Measurements from ENCODE around the gene GAS7. TPM values are rescaled to one million over a fixed set of nuclear protein-coding genes. Genes with fewer than 3 reads are reported as not detected.

The GAS7 gene
- total and polyA plus RNA-seq, 9 donors, result 7.1 to 48.0 (median 24.2) TPM

DNA sequence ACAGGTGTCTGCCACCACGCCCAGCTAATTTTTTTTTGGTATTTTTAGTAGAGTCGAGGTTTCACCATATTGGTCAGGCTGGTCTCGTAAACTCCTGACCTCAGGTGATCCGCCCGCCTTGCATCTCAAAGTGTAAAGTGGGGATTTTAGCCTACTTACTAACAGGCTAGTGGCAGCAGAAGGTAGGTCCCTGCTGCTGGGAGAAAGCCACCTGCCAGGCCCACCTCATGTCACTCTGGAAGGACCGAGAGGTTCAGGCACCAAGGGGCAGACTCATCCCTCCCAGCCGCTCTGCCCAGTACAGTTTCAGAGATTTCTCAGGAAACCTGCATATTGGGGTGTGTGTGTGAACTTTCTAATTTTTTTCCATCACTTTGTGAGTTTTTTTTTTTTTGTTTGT is 291.3 kb downstream of the GAS7 start:
- H3K4me1 ChIP-seq (ENCODE audit: insufficient read depth), result no peaks in the 10 kb centered on the region
- TF ChIP-seq POLR2A (IDR thresholded peaks at IDR 0.05), result no peak
- TF ChIP-seq CTCF (IDR thresholded peaks at IDR 0.05), result no peak
- no peak for TF ChIP-seq EP300 (IDR thresholded peaks at IDR 0.05)
- no peaks in the 10 kb centered on the region for H3K27me3 ChIP-seq
- intact Hi-C loops (cut with DNase I), result no loop called here
- no peak for DNase-seq
- no peak overlapping the region for H3K27ac ChIP-seq
- 83 to 92% (median 83%) methylated on average over 7 of the region's 7 CpGs for WGBS, 3 donors
- no peak overlapping the region for H3K4me3 ChIP-seq
- no peaks in the 10 kb centered on the region for H3K9me3 ChIP-seq
- no peaks in the 10 kb centered on the region for H3K36me3 ChIP-seq

DNA sequence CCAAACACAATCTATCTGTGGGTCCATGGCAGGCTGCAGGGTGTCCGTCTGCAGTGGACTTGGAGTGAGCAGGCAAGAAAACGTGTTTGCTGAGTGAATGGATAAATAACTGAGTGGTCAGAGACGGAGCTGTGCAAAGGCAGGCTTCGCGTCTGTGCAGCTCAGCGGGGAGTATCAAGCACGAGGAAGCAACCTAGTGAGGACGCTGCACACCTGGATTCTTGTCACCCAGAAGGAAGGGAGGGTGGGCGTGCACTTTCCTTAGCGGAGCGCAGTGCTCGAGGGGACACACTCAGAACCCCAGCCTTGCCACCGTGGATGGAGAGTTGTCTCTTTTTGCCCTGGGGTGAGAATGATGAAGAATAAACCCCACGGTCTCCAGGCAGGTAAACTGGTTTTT is 291.8 kb downstream of the GAS7 start:
- H3K36me3 ChIP-seq, result no peaks in the 10 kb centered on the region
- TF ChIP-seq POLR2A (IDR thresholded peaks at IDR 0.05), result no peak
- no peak for TF ChIP-seq CTCF (IDR thresholded peaks at IDR 0.05)
- no peak for TF ChIP-seq EP300 (IDR thresholded peaks at IDR 0.05)
- H3K4me3 ChIP-seq, result no peak overlapping the region
- WGBS, 3 donors, result 57 to 62% (median 61%) methylated on average over 14 of the region's 14 CpGs
- H3K27me3 ChIP-seq, result no peaks in the 10 kb centered on the region
- intact Hi-C loops (cut with DNase I), result no loop called here
- H3K9me3 ChIP-seq, result no peaks in the 10 kb centered on the region
- no peak overlapping the region for H3K27ac ChIP-seq
- no peak for DNase-seq
- no peaks in the 10 kb centered on the region for H3K4me1 ChIP-seq (ENCODE audit: insufficient read depth)

DNA sequence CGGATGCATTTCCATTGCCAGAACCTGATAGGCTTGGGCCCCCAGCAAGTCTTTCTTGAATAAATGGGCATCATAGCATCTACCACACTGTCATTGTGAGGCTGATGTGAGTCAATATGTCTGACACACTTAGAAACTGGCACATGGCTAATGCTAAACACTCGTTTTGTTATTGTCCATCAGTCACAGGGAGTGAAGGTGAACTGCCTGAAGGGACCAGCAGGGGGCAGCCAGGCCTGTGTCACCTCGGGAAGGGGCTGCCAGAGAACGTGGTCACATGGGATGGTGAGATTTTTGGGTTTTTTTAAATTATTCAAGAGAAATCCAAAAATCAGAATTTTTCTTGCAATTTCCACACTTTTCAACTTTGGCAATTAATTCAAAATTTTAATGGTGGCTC is 292.5 kb downstream of the GAS7 start:
- 16 to 26% (median 17%) methylated on average over 4 of the region's 4 CpGs for WGBS, 3 donors
- TF ChIP-seq CTCF (IDR thresholded peaks at IDR 0.05), result peak in 1 of 3 donors; percentile 27
- TF ChIP-seq EP300 (IDR thresholded peaks at IDR 0.05), result no peak
- TF ChIP-seq POLR2A (IDR thresholded peaks at IDR 0.05), result no peak
- Histone ChIP-seq H3K27me3 (no peaks in the 10 kb centered on the region), H3K4me1 (ENCODE audit: insufficient read depth) (no peaks in the 10 kb centered on the region), H3K36me3 (no peaks in the 10 kb centered on the region), H3K4me3 (no peak overlapping the region), H3K27ac (no peak overlapping the region), H3K9me3 (no peaks in the 10 kb centered on the region)
- no peak for DNase-seq
- intact Hi-C loops (cut with DNase I), result no loop called here

GRCh38 chr17:9905078-9905415 is 293.4 kb downstream of the GAS7 start, which contains the start of gene RCVRN:
Gene RCVRN, minus strand, starts transcription at chr17:9905271. Its CDS starts 91 bp downstream, at chr17:9905180.
- Histone ChIP-seq H3K27ac (no peak within 1 kb of the TSS), H3K4me3 (no peak within 1 kb of the TSS), H3K36me3 (no peaks in the 10 kb centered on the region), H3K27me3 (no peaks in the 10 kb centered on the region), H3K9me3 (no peaks in the 10 kb centered on the region), H3K4me1 (ENCODE audit: insufficient read depth) (peaks cover 4% of the 10 kb centered on the region)
- no peak for DNase-seq
- 88 to 93% (median 91%) methylated on average over 11 of the region's 11 CpGs for WGBS, 3 donors
- intact Hi-C loops (cut with DNase I), result no loop called here
- TF ChIP-seq POLR2A (IDR thresholded peaks at IDR 0.05) (no peak), CTCF (IDR thresholded peaks at IDR 0.05) (no peak), EP300 (IDR thresholded peaks at IDR 0.05) (no peak)
